Astrocyte (in vitro differentiated cells and primary cell): Measurements from ENCODE around the gene NCBP3.

Source experiments
- EZH2 ChIP-seq: IDR thresholded peaks from 2 replicates; pipeline ENCODE4 v1.6.1; 2012; ENCODE audit warnings: mild to moderate bottlenecking, low read length, inconsistent platforms; ENCODE audit not compliant: insufficient read depth
- TF ChIP-seq, protein P1 (sequence below): IDR thresholded peaks from 2 replicates; pipeline ENCODE4 v1.5.1; 2011; ENCODE audit warnings: low read depth, mild to moderate bottlenecking, inconsistent platforms, low read length, moderate library complexity; ENCODE audit not compliant: insufficient read depth

GRCh38 chr17:3765981-3766380 is 80.1 kb downstream of the NCBP3 start:
- TF ChIP-seq, protein P1, sequence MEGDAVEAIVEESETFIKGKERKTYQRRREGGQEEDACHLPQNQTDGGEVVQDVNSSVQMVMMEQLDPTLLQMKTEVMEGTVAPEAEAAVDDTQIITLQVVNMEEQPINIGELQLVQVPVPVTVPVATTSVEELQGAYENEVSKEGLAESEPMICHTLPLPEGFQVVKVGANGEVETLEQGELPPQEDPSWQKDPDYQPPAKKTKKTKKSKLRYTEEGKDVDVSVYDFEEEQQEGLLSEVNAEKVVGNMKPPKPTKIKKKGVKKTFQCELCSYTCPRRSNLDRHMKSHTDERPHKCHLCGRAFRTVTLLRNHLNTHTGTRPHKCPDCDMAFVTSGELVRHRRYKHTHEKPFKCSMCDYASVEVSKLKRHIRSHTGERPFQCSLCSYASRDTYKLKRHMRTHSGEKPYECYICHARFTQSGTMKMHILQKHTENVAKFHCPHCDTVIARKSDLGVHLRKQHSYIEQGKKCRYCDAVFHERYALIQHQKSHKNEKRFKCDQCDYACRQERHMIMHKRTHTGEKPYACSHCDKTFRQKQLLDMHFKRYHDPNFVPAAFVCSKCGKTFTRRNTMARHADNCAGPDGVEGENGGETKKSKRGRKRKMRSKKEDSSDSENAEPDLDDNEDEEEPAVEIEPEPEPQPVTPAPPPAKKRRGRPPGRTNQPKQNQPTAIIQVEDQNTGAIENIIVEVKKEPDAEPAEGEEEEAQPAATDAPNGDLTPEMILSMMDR, result no peak
- no peak for TF ChIP-seq EZH2
